ENCODE measurements around the gene SYNPO.
A peak's percentile ranks its signal among the peaks of the same experiment; 100 is the strongest.

Gene SYNPO

GRCh38 chr5:150655221-150655620, 14.8 kb downstream of the SYNPO start:
- DNase-seq (ENCODE audit: extremely low read depth in 1 of 2, low read depth in 1 of 2): no peak

GRCh38 chr5:150656191-150657132, 16.0 kb downstream of the SYNPO start:
- peak; percentile 43 to 66 for DNase-seq (ENCODE audit: extremely low read depth in 1 of 2, low read depth in 1 of 2)

- no peak for DNase-seq (ENCODE audit: extremely low read depth in 1 of 2, low read depth in 1 of 2)
Measured at GRCh38 chr5:150658121-150658520, 17.7 kb downstream of the SYNPO start.

- no peak for DNase-seq (ENCODE audit: extremely low read depth in 1 of 2, low read depth in 1 of 2)
Measured at GRCh38 chr5:150658699-150659265, 18.3 kb downstream of the SYNPO start.

GRCh38 chr5:150659360-150660107, 19.1 kb downstream of the SYNPO start:
- DNase-seq (ENCODE audit: extremely low read depth in 1 of 2, low read depth in 1 of 2): no peak

- DNase-seq (ENCODE audit: extremely low read depth in 1 of 2, low read depth in 1 of 2): no peak
Measured at GRCh38 chr5:150660108-150660831, 19.8 kb downstream of the SYNPO start.

GRCh38 chr5:150661086-150661485, 20.6 kb downstream of the SYNPO start, which contains the start of gene MYOZ3:
Gene MYOZ3 (plus strand): TSS chr5:150661251. CDS start chr5:150662942, 1,691 bp downstream.
- no peak for DNase-seq (ENCODE audit: extremely low read depth in 1 of 2, low read depth in 1 of 2)

- no peak for DNase-seq (ENCODE audit: extremely low read depth in 1 of 2, low read depth in 1 of 2)
Measured at GRCh38 chr5:150661821-150662596, 21.5 kb downstream of the SYNPO start.

- DNase-seq (ENCODE audit: extremely low read depth in 1 of 2, low read depth in 1 of 2): no peak
Measured at GRCh38 chr5:150662731-150663516, 22.5 kb downstream of the SYNPO start.

GRCh38 chr5:150663936-150664335, 23.5 kb downstream of the SYNPO start:
- DNase-seq (ENCODE audit: extremely low read depth in 1 of 2, low read depth in 1 of 2): no peak

- DNase-seq (ENCODE audit: extremely low read depth in 1 of 2, low read depth in 1 of 2): no peak
Measured at GRCh38 chr5:150665044-150665443, 24.6 kb downstream of the SYNPO start.

- no peak for DNase-seq (ENCODE audit: extremely low read depth in 1 of 2, low read depth in 1 of 2)
Measured at GRCh38 chr5:150670275-150670947, 30.0 kb downstream of the SYNPO start.

- no peak for DNase-seq (ENCODE audit: extremely low read depth in 1 of 2, low read depth in 1 of 2)
Measured at GRCh38 chr5:150670948-150671310, 30.5 kb downstream of the SYNPO start.

GRCh38 chr5:150671509-150672236, 31.2 kb downstream of the SYNPO start:
- DNase-seq (ENCODE audit: extremely low read depth in 1 of 2, low read depth in 1 of 2): no peak

- DNase-seq (ENCODE audit: extremely low read depth in 1 of 2, low read depth in 1 of 2): no peak
Measured at GRCh38 chr5:150672237-150672883, 31.9 kb downstream of the SYNPO start.

GRCh38 chr5:150672884-150673275, 32.4 kb downstream of the SYNPO start:
- no peak for DNase-seq (ENCODE audit: extremely low read depth in 1 of 2, low read depth in 1 of 2)

- no peak for DNase-seq (ENCODE audit: extremely low read depth in 1 of 2, low read depth in 1 of 2)
Measured at GRCh38 chr5:150674341-150674821, 33.9 kb downstream of the SYNPO start.
